ENCODE results near the gene CLIC3. TPM values are rescaled to one million over a fixed set of nuclear protein-coding genes. Genes with fewer than 3 reads are reported as not detected.
A peak's percentile ranks its signal among the peaks of the same experiment; 100 is the strongest.
"Not testable (repeated sequence)": the region's sequence is repeated elsewhere in the genome, so short reads cannot be mapped to it uniquely, and the experiment has no call there.

CLIC3 gene, protein sequence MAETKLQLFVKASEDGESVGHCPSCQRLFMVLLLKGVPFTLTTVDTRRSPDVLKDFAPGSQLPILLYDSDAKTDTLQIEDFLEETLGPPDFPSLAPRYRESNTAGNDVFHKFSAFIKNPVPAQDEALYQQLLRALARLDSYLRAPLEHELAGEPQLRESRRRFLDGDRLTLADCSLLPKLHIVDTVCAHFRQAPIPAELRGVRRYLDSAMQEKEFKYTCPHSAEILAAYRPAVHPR
- polyA plus RNA-seq (ENCODE audit: insufficient read length in 3 of 3): under 1 TPM; 0.29 to 0.57 (median 0.47) TPM
- long read RNA-seq, donor 1, partial matches to known transcripts: 0 of 2 reads
- long read RNA-seq, donor 1, other reads (novel, unspliced or antisense): 0 of 2 reads
- long read RNA-seq, donor 2, partial matches to known transcripts: 0 of 1 reads
- long read RNA-seq, donor 2, other reads (novel, unspliced or antisense): 0 of 1 reads
- long read RNA-seq, donor 3, partial matches to known transcripts: 0 of 1 reads
- long read RNA-seq, donor 3, other reads (novel, unspliced or antisense): 0 of 1 reads
- long read RNA-seq, donor 4: 0 reads
- long read RNA-seq, donor 5, partial matches to known transcripts: 0 of 1 reads
- long read RNA-seq, donor 5, other reads (novel, unspliced or antisense): 0 of 1 reads
- long read RNA-seq, donor 6: 0 reads
- long read RNA-seq, donor 7, partial matches to known transcripts: 0 of 1 reads
- long read RNA-seq, donor 7, other reads (novel, unspliced or antisense): 0 of 1 reads
- long read RNA-seq, donor 8, partial matches to known transcripts: 0 of 1 reads
- long read RNA-seq, donor 8, other reads (novel, unspliced or antisense): 0 of 1 reads
- long read RNA-seq, donor 9, partial matches to known transcripts: 0 of 1 reads
- long read RNA-seq, donor 9, other reads (novel, unspliced or antisense): 0 of 1 reads
- long read RNA-seq, donor 10: 0 reads
- long read RNA-seq, donor 11: 0 reads
- long read RNA-seq, donor 12, partial matches to known transcripts: 0 of 1 reads
- long read RNA-seq, donor 12, other reads (novel, unspliced or antisense): 0 of 1 reads
- long read RNA-seq, donor 13, partial matches to known transcripts: 0 of 1 reads
- long read RNA-seq, donor 13, other reads (novel, unspliced or antisense): 0 of 1 reads
- long read RNA-seq, donor 14: 0 reads
- long read RNA-seq, donor 15: 0 reads
- long read RNA-seq, donor 16, partial matches to known transcripts: 0 of 1 reads
- long read RNA-seq, donor 16, other reads (novel, unspliced or antisense): 0 of 1 reads

DNA sequence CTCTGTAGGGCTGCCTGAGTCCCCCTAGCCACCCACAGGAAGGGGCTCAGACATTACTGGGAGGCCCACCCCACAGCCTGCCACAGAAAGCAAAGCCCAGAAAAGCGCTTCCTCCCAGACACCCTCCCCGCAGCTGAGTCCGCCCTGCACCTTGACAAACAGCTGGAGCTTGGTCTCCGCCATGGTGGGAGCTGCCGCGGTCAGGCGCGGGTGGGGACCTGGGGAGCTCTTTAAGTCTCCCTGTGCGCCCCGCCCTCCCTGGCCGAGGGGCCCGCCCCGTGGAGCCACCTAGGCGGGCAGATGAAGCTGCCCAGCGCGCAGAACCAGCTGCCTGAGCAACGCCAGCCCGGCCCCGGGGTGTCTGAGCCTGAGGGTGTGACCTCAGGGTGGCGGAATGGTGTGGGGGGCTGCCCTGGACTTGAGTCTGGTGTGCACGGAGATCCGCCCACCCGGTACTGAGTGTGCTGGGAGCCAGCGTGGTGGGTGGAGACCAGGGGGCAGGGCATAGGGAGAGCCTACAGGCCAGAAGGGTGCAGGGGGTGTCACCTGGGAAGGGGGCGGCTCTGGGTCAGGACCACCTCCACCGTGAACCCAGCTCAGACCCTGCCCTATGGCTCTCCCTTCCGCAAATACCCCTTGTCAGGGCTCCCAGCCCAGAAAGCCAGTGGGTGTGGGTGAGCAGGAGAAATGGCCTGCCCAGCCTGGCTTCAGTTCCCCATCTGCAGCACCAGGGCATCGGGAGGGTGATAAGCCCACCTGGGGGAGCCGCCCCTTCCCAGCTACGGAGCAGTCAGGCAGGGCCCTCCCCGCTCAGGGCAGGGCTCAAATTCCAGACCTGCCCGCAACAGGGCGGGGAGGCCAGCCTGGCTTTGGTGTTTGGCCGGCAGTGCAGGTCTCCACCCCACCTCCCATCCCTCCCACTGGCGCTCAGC is at the start of gene CLIC3:
TSS of gene CLIC3 (minus strand) at position 208 of the 932 bp plus-strand sequence. CDS start at position 183, 25 bp downstream.
- no peak for DNase-seq

DNA sequence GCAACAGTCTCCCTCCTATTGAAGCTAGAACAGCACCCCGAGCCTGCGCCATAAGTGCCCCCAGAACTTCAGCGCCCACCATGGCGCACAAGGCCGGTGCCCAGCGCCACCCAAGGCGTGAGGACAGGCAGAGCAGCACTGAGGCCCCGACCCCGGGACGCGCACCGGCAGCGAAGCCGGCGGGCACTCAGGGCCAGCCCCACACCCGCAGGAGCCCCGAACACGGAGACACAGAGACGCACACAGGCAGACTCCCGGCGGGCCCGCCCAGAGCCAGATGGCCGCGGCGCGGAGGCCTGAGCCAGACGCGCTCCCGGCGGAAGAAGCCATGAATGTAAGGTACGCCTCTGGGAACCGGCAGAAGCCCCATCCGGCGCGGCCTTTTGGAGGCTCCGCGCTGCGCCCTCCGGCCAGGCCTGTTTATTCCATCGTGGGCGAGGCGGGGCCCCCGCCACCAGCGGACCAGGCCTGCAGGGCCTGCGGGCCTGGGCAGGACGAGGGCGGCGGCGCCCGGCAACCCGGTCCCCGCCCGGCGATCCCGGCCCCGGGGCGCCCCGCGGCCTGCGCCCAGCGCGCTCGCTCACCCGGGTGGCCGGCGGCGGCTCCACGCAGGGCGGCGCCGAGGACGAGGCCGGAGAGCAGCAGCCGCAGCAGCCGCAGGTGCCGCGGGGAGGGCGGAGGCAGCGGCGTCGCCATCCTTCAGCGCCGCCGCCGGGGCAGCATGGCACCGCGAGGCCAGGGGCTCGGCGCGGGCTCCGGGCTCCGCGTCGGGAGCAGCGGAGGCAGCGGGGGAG is 49.1 kb upstream of the CLIC3 start:
- DNase-seq: no peak

DNA sequence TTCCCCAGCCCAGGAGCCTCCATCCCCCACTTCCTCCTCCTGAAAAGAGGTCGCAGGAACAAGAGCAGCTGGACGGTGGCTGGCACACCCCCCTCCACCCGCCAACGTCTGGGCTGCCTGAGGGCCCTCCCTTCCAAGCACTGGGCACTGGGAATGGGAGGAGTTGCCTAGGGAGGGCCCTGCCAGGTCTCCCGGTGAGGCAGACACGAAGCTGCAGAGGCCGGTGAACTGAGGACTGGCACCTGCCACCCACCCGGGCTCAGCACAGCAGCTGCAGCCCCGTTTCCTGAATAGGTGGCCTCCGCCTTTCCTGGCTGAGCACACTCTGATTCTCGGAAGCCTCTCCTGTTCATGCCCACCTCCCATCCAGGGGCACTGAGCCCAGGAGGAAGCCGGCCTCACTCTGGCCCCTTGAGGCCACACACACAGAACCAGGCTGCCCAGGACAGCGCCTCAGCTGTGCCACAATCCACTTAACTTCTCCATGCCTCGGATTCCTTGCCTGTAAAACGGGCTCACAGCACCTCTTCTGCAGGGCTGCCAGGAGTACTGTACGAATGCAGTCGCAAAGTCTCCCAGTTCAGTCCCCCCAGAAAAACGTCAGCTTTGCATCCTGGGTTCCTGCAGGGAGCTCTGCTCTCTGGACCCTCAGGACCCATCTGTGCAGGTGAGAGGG is 48.3 kb upstream of the CLIC3 start:
- no peak for DNase-seq

DNA sequence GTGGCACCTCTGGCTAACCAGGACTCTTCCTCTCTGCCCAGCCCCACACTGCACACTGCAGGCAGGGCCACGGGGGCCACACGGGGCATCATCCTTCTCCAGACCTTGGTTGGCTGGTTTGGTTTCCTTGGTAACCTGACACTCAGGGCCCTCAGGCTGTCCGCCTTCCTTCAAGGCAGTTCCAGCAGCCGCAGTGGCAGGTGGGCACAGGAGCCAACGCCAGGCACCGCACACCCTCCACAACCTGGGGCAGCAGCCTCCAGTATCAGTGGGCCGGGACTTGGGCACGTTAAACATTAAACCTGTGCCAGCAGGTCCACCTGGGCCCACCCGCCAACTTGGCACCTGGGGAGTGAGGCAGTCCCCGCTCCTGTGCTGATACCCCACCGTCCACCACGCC is 47.7 kb upstream of the CLIC3 start:
- DNase-seq: no peak

DNA sequence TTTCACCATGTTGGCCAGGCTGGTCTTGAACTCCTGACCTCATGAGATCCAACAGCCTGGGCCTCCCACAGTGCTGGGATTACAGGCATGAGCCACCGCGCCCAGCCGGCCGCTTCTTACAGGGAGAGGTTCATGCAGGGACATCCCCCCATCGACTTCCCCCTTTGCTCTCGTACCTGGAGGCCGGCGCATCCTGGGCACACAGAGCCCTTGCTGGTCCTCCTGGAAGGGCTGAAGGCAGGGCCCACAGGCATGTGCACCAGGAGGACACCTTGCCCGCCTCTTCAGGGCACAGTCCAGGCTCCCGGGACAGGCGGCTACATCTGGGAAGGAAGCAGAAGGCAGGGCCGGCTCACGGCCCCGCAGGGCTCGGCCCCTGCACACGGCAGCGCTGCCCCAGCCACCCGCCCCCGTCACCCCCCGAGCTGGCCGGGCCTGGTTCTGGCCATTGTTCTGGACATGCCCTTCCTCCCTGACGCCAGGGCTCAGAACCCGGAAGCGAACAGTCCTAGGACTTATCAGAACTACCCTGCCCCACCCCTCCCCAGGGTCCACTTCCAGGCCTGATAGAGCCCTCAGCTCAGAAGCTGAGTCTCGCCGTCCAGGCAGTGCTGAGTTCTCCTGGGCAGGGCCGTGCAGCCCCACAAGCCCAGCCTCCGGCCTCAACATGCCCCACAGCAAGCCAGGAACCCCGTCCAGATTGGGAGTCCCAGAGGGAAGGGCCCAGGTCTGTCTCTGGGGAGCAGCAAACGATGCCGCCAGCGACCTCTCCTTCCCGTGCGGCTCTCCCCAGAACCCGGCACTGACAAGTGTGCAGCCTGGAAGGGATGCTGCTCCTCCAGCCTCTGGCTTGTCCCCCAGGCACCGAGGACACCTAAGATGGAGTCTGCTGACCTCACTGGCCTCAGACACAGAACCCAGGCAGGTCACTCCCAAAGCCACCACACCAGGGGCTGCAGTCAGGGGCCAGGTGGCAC is 46.7 kb upstream of the CLIC3 start:
- DNase-seq: no peak

DNA sequence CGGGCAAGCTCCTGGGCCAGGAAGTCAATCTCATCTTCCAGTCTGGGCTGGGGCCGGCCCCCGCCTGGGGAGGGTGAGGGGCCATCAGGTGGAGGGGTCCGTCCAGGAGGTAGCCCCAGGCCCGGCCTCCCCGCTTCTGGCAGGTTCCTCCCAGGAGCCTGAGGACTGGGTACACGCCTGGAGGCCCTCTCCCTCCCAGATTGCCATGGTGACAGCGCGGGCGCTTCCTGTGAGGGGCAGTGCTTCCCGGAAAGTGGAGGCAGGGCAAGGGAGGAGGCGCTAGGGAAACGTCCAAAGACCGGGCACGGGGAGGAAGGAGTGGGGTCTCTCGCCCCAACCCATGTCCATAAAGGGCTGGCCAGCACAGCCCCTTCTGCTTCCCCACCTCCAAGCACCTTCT is 44.8 kb upstream of the CLIC3 start:
- DNase-seq: no peak

DNA sequence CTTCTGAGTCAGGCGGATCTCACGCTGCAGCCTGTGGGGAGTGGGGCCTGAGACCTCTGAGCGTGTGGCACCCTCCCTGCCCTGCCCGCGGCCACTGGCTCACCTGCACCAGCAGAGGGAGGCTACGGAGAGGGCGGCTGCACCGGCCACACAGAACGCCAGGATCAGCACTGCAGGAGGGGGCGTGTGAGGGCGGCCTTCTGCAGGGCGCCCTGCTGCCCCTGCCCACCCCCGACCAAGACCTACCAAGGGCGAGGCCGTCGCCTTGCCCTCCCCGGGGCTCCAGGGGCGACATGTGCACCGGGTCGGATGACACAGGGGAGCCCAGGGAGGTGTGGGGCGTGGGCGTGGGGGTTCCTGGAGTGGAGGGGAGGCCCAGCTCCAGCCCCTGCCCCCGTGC is 44.2 kb upstream of the CLIC3 start:
- DNase-seq: no peak

DNA sequence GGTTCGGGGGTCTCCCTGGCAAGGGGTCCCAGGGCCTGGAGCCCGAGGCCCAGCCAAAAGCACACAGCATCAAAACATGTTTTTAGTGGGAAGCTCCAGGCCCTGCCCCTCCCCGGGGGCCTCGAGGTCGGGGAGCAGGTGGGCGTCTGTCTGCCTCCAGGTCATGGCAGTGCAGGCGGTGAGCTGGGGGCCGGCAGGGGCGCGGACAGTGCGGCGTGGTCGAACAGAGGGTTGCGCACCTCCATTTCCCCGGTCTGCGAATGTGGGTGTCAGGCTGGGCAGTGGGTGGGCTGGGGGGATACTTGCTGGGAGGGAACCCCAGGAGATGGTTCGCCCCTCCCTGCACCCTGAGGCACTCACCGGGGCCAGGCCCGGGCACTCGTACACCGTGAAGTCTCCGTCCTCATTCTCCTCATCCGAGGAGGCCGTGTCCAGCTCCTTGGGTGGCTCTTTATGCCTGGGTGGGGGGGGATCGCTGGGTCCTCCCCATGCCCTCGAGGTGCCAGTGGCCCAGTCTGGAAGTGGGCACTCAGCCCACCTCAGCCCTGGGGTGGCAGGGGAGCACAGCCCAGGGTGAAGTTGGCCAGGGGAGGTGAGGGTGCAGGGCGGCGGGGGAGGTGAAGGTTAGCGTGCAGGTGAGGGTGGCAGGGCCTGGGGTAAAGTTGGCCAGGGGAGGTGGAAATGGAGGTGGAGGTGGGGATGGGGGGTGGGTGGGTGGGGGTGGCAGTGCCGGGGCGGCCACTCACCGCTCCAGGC is 43.4 kb upstream of the CLIC3 start:
- no peak for DNase-seq

DNA sequence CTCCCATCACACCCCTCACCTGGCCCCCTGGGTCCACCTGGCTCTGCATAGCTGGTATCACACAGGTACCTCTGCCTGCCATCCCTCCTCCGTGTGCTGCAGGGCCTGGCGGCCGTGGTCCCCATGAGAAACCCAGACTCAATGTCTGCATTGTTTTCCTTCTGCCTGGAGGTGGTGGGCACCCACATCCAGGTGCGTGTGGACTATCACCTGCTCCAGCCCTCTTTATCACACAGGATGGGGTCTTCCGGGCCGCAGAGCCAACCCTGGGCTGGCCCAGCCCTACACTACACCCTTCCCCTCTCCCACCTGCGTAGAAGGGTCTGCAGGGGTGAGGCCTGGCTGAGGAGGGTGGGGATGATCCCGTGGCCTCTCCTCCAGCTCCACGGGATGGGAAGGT is 42.5 kb upstream of the CLIC3 start:
- DNase-seq: no peak

DNA sequence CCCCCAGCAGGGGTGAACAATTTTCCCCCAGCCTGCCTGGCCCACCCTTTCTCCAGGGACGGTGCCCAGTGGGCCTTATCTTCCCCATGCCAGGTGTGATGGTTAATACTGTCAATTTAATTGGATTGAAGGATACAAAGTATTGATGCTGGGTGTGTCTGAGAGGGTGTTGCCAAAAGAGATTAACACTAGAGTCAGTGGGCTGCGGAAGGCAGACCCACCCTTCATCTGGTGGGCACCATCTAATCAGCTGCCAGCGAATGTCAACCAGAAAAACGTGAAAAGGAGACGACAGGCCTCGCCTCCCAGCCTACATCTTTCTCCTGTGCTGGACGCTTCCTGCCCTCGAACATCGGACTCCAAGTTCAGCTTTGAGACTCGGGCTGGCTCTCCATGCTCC is 41.1 kb upstream of the CLIC3 start:
- no peak for DNase-seq

DNA sequence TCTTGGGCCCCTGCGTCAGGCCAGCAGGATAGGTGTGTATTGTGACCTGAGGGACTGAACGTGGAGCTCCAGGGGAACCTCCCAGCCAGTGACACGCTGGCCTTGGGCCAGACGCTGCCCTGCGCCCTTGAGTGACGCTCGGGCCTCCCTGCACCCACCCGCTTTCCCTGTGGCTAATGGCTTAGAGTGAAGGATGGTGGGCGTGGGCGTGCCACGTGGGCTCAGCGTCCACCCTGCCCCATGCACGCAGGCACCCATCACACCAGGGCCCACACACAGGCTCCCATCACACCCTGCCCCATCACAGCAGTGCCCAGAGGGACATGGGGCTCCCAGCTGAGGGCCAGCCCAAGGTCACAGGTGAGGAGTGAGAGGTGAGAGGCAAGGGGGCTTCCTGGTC is 40.7 kb upstream of the CLIC3 start:
- no peak for DNase-seq

DNA sequence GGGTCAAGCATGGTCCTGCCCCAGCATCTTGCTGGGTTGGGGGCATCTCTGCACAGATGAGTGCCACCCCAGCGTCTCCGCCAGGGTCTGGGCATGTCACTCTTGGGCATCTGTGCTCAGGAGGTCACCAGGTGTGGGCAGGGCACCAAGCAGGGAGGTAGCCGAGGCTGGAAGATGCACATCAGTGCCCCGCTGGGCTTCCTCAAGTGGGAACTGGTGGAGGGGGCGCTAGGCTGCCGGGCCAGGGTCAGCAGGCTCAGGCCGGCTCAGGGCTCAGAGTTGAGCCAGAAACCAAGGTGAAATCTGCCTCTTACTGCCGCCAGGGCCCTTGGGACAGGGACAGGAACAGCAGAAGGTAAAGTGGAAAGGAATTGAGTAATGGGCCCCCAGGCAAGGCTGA is 39.6 kb upstream of the CLIC3 start:
- DNase-seq: no peak

DNA sequence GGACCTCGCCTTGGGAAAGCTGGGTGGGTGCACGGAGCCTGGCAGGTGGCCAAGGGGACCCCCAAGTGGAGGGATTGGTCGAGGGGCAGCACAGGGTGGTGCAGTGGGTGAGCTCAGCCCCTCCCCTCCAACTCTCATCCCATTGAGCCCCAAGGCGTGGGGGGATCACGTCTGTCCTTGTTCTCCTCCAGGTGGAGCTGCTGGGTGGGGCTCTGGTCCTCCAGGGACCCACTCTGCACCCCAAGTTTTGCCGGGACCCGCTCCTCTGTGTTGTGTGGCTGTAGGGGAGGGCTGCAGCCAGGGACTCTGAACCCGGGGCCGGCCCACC is 39.1 kb upstream of the CLIC3 start:
- DNase-seq: no peak

DNA sequence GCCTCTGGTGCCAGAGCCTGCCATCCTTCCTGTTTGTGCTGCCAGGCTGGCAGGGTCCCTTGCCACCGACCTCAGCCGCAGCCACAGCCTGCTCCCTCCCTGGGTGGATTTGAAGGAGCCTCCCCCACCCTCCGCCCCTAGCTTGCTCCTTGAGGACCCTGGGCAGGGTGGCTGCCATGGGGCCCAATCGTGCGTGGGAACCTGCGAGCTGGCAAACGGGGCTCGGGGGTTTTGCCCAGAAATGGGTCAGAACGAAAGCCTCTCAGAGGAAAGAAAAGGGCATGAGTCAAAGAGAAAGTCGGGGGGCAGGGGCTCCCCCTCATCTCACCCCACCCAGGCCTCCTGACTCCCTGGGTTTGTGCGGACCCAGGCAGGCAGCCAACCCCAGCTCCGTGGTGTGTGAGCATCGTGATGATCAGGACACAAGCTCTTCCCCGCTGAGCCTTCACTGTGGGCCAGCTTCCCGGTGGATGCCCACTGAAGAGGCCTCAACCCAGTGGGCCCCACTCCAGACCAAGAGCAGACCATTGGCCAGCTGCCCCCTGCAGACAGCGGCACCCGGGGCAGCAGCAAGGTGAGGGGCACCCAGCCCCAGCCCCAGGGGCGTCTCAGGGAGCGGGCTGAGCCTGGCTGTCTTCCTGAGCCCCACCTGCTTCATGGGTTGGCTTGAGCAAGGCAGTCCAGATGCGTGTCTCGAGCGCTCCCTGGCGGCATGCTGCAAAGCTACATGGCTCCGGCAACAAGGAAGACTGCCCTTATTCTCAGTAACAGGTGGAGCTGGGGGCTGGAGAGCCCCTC is 38.5 kb upstream of the CLIC3 start:
- DNase-seq: peak; percentile 77

DNA sequence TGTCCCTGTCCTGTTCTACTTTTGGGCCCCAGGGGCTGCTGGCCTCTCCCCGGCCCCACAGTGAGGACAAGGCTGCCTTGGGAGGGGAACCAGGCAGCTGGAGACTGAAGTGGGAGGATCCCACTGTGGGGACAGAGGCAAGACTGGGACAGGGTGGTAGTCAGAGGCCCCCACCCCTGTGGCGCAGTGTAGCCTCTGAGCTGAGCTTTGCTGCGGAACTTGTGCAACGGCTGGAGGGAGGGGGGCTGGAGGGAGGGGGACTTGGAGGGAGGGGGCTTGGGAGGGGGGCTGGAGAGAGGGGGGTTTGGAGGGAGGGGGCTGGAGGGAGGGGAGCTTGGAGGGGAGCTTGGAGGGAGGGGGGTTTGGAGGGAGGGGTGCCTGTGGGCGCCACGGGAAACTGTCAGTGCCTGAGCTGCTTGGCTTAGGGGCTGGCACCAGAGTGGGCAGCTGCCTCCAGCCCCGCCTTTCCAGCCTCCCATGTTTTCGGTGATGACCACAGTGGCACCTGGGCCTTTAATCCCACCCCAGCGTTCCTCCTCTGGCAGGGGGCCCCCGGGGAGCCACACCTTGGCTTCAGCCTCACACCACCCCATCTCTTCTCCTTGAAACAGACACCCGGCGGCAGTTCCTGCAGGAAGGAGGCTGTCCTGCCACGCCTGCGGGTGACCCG is 37.8 kb upstream of the CLIC3 start:
- DNase-seq: no peak

DNA sequence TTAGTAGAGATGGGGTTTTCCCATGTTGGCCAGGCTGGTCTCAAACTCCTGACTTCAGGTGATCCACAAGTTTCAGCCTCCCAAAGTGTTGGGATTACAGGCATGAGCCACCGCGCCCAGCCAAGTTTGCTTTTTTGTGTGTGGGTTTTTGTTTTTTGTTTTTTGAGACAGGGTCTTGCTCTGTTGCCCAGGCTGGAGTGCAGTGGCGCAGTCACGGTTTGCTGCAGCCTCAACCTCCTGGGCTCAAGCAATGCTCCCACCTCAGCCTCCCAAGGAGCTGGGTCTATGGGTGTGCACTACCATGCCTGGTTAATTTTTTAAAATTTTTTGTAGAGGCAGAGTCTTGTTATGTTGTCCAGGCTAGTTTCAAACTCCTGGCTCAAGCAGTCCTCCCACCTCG is 37.1 kb upstream of the CLIC3 start:
- DNase-seq: not testable (repeated sequence)
